NCI-H146 treated with DMSO at 0.1 percent for 48 hours (cell line): ENCODE results near the gene USO1.
"Not testable (repeated sequence)": the region's sequence is repeated elsewhere in the genome, so short reads cannot be mapped to it uniquely, and the experiment has no call there.

Experiments used
- DNase-seq: peaks from one replicate; lab custom pipeline; 2025; ENCODE audit not compliant: unreplicated experiment; lab: John Stamatoyannopoulos, UW

USO1 gene

DNA sequence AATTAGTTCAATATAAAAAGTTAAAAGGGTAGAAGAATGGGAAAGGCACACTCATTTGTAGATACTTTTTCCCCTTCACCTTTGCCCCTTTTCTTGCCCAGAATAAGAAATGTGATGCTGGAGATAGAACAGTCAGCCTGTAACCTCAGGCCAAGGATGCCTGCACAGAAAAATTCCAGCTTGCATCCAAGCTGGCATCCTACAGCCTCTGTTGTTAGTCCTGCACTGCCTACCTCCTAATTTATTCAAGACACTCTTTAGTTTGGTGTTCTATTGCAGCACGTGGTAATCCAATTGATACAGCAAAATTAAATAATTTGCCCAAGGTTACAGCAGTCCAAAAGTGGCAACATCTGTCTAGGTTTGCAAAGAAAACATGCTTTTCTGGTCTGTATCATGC lies 9.7 kb upstream of the USO1 start:
- no peak for DNase-seq

DNA sequence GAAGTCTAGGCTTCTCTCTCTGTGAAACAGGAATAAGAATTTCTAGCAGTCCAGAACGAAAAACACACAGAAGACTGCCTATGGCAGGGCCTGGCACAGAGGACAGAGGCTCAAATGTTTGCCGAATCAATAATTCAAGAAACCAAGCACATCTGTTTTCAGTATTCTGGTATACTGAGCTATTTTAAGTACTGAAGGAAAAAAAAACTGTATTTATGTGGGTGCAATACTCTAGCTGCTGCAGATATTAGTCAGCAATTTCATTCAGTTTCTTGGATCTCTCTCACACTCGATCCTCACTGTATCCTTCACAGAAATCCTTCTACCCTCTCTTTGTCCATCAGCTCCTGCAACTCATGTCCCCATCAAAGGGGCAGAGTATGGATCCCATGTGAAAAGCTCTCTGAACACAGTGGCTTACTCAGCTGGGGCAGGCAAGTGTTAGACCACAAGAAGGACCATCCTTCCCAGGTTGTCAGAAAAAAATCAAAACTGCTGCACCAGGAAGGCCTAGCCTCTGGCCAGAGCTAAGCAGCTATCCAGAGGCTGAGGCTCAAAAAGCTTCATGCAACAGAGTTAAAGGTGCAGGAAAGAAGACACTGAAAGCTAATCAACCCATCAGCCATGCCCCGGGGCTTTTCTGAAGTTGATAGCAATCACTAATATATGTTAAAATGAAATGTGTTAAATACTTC lies 9.1 kb upstream of the USO1 start:
- DNase-seq = no peak

DNA sequence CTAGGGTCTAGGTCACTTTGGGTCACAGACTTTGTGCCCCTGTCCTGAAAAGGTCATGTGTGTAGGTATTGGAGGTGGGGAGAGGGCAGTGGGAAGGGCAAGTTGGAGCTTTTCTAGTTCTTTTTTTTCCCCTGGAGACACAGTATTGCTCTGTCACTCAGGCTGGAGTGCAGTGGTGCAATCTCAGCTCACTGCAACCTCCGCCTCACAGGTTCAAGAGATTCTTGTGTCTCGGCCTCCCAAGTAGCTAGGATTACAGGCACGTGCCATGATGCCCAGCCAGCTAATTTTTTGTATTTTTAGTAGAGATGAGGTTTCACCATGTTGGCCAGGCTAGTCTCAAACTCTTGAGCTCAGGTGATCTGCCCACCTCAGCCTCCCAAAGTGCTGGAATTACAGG lies 8.3 kb upstream of the USO1 start:
- DNase-seq = not testable (repeated sequence)

DNA sequence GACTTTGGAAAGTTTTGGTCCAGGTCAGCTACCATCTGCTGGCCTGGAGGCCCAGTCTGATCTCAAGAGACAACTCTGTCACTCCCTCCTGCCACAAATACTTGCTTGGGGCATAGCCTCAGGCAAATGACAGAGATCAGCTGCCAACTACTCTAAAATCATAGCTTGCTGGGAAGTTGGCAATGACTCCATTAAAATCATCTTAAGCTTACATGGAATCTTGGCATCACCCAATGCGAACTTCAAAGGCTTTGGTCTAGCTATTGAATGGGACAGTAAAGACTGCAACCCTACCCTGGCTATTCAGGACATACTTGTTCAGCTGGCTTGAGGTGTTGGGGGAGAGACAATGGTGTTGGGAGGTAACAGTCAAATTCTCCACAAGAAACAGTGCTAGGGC lies 7.0 kb upstream of the USO1 start:
- DNase-seq = no peak

DNA sequence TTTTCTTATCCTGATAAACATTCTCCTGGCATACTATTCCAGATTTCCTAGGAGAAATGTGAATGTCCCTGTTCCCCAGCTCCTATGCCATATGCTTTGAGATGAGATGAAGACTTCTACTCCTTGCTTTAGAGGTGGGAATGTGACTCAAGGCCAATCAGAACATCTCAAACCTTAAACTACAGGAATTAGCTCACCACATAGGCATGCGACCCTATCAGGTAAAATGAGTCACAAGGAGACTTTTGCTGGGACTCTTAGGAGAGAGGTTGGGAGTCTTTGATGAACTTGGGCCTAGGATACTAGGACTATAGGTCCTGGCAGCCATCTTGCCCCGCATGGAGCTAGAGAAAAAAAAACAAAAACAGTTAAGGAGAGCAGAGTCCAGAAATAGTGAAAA lies 5.8 kb upstream of the USO1 start:
- no peak for DNase-seq

DNA sequence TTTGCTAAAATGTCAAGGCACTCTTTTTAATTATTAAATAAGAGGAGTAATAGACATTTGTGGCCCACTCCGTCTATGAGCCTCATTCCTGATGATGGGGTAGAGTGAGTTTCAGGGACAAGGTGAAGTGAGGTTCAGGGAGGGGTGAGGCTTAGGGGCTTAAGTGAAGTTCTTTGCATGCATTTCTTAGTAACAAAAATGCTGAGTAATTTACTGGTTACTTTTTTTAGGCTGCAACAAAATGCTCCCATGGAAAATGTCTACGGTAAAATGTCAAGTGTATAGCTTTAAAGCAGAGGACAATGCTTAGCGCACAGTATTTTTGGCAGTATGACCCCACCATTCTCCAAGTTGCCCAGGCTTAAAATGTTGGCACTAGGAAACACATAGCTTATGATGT lies 2.0 kb upstream of the USO1 start:
- DNase-seq = no peak

DNA sequence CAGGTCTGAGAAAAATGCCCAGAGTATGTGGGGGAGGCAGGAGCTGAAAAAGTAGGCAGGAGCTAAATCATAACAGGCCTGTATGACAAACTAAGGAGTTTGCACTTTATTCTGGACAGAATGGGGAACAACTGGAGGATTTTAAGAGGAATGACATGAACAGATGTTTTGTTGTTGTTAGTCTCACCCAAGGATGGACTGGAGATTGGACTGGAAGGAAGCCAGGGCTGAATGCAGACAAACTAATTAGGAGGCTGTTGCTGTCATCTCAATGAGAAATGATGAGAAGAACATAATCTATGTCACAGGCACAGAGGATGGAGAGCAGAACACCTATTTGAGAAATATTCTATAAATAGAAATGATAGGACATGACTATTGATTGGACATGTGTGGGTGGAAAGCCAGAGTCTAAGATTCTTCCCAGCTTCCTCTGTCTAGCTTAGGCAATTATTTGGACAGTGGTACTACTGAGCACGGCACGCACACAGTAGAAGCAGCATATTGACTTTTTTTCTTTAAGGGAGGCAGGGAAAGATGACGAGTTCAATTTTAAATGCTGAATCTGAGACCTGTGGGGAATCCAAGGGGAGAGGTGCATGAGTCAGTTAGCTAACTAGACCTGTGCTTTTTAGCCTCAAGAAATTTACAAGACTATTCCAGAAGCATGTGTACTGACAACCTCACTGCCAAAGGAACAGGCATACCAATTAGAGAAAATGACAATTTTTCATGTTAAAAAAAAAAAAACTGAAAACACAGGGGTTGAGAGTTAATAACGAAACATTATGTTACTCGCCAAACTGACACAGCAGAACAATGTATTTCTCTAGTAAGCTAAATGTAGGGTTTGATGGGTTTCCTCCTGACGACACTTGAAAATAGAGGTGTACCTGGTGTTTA lies 963 bp upstream of the USO1 start:
- peak; percentile 31 for DNase-seq

DNA sequence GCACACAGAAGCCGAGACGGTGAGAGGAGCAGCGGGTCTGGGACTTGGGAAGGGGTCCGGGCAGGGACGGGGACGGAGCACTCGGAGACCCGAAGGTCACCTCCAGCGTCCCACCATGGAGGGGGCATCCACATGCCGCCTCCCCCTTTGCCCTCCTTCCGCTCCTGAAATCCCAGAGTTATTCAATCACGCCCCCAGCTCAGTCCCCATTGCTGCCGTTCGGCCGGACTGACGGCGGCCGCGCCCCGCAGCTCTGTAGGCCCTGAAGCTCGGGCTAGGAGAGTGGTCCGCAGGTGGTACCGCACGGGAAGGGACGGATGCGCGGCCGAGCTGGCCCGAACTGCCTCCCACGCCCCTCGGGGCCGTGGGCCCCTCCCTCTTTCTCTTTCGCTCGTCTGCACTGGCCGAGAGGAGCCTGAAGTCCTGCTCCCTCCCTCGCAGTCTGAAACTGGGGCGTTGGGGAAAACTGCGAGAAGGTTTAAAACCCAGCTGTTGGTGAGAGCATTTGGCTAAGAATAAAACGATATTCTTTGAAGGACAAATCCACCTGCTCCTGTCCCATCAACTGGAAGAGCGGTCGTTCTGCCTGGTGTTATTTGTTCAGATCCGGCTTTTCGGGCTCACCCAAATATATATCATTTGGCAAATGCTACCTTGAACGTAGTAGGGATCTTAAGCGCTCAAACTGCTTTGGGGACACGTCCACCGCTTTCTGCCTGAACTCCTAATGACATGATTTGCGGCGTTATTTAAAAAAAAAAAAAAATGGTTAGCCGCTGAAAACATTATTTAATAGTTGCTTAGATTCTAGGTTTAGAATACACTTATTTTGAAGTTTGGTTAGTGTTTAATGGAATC lies 719 bp downstream of the USO1 start:
- peak; percentile 50 for DNase-seq

DNA sequence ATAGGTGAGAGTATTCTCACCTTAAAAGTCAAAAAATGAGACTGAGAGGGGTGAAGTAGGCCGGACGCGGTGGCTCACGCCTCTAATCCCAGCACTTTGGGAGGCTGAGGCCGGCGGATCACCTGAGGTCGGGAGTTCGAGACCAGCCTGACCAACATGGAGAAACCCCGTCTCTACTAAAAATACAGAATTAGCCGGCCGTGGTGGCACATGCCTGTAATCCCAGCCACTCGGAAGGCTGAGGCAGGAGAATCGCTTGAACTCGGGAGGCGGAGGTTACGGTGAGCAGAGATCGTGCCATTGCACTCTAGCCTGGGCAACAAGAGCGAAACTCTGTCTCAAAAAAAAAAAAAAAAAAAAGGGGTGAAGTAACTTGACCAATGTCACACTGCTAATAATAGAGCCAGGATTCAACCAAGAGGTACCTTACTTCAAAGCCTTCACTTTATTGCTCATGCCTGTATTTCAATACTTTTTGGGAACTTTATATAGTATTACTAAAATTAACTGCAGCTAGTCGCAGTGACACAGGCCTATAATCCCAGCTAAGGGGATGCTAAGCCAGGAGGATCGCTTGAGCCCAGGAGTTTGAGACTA lies 1.7 kb downstream of the USO1 start:
- not testable (repeated sequence) for DNase-seq

DNA sequence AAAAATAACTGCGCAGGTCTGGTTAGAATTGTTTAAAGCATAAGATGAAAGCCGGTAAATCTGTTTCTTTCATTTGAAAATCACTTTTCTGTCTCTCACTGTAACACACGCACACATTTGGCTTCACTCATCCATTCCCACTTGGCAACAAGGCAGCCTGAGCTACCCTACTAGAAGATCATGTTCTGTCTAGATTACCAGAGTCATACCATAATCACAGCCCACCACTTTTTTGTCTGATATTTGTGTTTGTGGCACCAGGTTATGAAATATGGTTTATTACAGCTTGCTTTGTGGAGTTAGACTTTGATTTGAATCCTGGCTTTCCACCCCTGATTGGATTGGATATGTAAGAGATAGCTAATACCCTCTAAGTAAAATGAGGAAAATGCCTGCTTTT lies 2.2 kb downstream of the USO1 start:
- DNase-seq = no peak

DNA sequence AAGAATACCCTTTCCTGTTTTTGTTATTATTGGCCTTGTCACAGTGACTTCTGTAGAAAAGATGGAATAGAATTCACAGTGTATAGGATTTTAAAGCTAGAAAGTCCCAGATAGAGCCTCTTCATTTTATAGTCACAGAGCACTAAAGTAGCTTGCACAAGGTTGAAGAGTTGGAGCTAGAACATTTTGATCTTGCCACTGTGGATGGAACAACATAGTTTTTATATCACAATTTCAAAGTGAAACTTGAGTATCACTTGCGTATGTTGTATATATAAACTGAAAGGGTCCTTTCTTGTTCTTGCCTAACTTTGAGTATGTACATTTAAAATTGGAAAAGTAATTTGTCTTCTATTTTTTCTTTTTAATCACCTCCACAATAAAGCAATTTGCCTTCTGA lies 2.7 kb downstream of the USO1 start:
- no peak for DNase-seq

DNA sequence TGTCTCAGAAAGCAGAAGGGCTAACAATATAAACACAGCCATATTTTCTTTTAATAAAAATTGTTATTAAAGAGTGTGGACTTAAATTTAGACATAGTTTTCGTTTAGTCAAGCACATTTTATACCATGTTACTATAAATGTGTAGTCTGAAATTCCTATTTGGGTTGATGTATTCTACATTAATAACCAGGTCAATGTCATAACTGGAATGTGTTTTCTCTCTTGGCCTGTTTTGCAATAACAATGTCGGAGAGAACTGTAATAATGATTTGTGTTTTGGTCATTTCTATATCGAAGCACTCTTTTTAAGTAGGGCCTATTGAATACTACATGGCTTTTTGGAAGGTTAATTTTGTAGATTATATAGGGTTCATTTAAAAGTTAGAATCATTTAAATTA lies 5.5 kb downstream of the USO1 start:
- no peak for DNase-seq

DNA sequence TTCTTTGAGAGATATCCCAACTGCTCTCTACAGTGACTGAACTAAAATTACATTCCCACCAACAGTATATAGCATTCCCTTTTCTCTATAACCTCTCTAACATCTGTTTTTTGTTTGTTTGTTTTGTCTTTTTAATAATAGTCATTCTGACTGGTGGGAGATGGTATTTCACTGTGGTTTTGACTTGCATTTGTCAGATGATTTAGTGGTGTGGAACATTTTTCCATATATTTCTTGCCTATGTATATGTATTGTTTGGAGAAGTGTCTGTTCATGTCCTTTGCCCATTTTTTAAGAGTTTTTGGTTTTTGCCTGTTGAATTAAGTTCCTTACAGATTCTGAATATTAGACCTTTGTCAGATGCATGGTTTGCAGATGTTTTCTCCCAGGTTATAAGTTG lies 9.0 kb downstream of the USO1 start:
- DNase-seq = no peak

DNA sequence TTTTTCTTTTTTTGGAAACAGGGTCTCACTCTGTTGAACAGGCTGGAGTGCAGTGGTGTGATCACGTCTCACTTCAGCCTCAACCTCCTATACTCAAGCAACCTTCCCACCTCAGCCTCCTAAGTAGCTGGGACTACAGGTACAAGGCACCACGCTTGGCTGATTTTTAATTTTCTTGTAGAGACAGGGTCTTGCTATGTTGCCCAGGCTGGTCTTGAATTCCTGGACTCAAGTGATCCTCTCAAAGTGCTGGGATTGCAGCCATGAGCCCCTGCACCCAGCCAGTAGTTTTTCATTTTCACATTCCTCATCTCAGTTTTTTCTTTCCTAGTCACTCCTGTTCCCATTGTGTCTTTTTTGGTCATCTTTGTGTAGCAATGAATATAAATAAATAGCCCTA lies 11.1 kb downstream of the USO1 start:
- no peak for DNase-seq

DNA sequence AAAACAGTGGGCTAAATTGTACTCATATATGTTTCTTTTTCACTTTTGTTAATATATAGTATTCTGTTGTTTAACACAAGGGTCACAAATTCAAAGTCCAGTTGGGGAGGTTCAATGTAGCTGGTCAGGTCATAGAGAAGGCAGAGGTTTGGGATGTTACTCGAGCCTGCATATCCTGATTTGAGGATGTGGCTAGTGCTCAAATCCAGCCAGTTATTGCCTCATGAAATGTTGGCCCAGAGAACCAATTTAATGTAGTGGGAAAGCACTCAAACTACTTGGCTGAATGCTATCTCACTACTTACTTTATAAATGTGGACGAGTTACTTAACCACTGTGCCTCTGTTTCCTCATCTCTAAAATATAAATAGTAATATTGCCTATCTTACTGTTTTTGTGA lies 12.5 kb downstream of the USO1 start:
- DNase-seq = no peak

DNA sequence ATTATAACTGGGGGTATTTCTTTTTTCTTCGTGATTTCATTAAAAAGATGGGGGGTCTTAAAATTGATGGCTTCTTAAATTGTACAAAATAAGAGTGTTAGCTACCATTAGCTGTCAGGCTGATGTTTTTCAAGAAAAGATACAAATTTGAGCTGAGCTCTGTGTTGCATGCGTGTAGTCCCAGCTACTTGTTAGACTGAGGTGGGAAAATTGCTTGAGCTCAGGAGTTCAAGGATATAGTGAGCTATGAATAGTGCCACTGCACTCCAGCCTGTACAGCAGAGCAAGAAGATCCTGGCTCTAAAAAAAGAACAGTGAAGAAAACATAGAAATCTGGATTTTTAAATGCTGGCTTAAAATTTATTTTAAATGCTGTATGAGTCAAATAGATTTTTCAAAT lies 13.0 kb downstream of the USO1 start:
- no peak for DNase-seq

DNA sequence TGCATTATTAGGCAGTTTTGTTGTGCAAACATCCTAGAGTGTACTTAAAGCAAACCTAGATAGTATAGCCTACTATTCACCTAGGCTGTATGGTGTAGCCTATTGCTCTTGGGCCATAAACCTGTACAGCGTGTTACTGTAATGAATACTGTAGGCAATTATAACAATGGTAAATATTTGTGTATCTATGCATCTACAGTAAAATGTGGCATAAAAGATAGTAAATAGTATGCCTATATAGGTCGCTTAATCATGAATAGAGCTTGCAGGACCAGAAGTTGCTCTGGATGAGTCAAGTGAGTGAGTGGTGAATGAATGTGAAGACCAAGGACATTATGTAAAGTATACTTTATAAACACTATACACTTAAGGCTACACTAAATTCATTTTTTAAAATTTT lies 16.6 kb downstream of the USO1 start:
- DNase-seq = no peak

DNA sequence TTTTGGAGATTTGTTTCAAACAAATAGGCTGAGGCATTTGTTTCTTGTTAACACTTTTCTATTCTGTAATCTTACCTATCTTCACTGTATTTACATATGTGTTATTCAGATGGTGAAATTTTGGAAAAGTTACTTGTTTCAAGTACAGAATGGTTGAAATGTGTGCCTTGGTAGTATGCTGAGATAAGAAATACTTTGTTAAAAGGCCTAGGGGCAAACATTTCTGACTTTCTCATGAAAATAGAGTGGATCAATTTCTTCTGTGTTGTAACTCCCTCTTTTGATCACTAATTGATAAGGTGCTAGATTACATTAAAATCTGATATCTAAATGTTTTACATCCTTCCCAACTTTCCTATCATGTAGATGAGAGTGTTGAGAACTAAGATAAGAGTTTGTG lies 18.1 kb downstream of the USO1 start:
- DNase-seq = no peak

DNA sequence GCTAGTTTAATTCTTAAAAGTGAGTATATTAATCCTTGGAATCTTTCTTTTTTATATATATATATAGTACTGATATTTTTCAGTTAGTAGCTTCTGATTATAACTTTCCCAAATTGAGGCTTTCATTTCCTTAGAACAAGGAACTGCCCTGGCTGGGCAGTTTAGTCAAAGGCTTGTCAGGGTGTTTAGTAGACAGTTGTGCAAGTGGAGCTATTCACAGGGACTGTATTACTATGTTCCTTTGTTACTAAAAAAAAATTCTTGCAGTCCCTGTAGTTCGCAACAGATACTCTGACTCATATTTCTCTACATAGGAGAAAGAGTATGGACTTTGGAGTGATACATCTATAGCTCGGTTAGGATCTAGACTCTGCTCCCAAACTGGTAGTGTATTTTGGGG lies 20.8 kb downstream of the USO1 start:
- no peak for DNase-seq

DNA sequence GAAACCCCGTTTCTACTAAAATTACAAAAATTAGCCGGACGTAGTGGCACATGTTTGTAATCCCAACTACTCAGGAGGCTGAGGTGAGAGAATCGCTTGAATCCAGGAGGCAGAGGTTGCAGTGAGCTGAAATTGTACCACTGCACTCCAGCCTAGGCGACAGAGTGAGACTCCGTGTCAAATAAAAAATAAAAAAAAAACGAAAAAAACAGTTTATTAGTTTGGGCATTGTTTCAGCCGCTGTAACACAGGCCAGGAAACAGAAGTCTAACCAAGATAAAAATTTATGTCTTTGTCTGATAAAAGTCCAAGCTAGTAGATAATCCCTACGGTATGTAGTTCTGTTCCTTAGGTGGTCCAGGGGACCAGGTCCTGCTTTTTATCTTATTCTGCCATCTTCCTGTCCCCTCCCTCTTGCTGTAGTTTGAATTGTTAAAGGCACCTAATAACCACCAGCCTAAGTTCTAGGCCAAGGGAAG lies 21.4 kb downstream of the USO1 start:
- DNase-seq = no peak

DNA sequence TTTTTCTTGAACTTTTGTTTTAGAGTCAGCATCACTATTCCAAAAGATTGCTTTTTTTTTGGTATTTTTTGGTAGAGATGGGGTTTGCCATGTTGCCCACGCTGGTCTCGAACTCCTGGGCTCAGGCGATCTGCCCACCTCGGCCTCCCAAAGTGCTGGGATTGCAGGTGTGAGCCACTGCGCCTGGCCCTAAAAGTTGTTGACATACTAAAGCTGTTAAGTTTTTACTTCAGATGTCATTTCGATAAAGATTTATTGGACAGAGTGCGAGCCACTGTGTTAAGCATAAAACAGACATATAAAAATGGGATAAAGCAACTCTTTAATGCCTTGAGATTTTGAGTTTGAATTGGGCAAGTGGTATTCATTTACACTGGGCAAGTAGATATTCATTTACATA lies 28.3 kb downstream of the USO1 start:
- no peak for DNase-seq
